Thyroid gland (tissue), 4 donors: ENCODE data around the gene AP1S3.

ENCODE experiments used
- CTCF ChIP-seq, 6 experiments: fragments of 200-600 bp in 3 of 6; fragments of 450-650 bp in 3 of 6; sonication (generic) in 3 of 6; IDR thresholded peaks; one replicate each; pipeline ENCODE4 v1.5.1; 2016 to 2019; ENCODE audit warnings: antibody characterized with exemption in 6 of 6, mild to moderate bottlenecking in 2 of 6, inconsistent platforms in 1 of 6, moderate library complexity in 1 of 6
- POLR2A ChIP-seq, 2 donors: fragments of 450-650 bp; IDR thresholded peaks; one replicate each; pipeline ENCODE4 v1.6.1; 2017; ENCODE audit warnings: antibody characterized with exemption in 2 of 2, mild to moderate bottlenecking in 2 of 2, moderate library complexity in 1 of 2

DNA sequence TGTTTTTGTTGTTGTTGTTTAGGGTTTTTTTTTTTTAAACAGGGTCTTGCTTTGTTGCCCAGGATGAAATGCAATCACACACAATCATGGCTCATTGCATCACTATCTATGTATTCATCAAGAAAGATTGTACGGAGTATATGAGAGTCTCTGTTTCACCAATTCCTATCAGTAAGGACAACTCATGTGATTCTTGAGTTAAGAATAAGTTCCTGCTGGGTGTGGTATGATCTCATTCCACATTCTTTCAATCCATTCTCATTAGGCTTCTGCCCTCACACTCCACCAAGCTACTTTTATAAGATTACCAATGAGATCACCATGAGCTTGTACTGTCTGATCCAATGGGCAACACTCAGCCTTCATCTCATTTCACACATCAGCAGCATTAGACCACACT is 9.1 kb upstream of the AP1S3 start:
- TF ChIP-seq POLR2A (IDR thresholded peaks at IDR 0.05) = no peak
- TF ChIP-seq CTCF (IDR thresholded peaks at IDR 0.05) = no peak
